AG04449 (cell line): ENCODE measurements around the gene WDSUB1.

Experiments
- CTCF ChIA-PET: fragments of 350-600 bp; formaldehyde crosslinking; extraction: SDS; loops from one replicate; lab custom pipeline; 2021; ENCODE audit warnings: antibody characterized with exemption; lab: Yijun Ruan, JAX
- POLR2A ChIA-PET: fragments of 400-600, 350-600 bp; formaldehyde crosslinking; extraction: SDS; loops from one replicate; lab custom pipeline; 2020; ENCODE audit warnings: antibody characterized with exemption, inconsistent platforms; lab: Yijun Ruan, JAX
- DNase-seq: peaks from one replicate; pipeline ENCODE4 v3.0.0-alpha.2; 2010; ENCODE audit warnings: low read depth, low spot score
- H3K4me3 ChIP-seq: 2 replicates; pipeline ENCODE4 v1.5.1; 2011; ENCODE audit warnings: low read depth, mild to moderate bottlenecking, control low read depth, low read length
- TF ChIP-seq, protein P1 (sequence below): IDR thresholded peaks from one replicate; pipeline ENCODE4 v1.5.1; 2011; ENCODE audit warnings: mild to moderate bottlenecking, moderate library complexity, low read length, control low read depth, inconsistent platforms; ENCODE audit not compliant: insufficient read depth; ENCODE audit errors: missing control alignments

WDSUB1 gene

DNA sequence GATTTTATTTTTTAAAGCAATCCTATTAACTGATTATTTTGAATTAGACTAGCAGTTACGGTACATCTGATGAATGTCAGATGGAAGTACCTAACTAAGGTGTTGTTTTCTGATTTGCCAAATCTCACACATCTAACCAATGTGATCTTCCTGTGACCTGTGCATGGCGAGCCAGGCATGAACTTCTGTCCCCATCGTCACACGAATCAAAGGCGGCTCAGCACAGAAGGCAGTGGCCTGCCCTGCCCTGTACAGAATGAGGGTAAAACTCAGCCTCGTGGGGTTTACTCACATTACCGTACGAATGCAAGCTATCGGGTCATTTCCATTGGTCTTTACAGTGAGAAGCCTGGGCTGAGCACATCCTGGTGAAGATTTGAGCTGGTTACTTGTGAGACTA is 87.3 kb downstream of the WDSUB1 start:
- CTCF ChIA-PET = interaction anchor here (1.4 to 2.2 kb wide), 4 partner anchors 12 to 44 kb away, joined by 3 to 8 read pairs (median 6); no protein-coding TSS in a partner anchor

DNA sequence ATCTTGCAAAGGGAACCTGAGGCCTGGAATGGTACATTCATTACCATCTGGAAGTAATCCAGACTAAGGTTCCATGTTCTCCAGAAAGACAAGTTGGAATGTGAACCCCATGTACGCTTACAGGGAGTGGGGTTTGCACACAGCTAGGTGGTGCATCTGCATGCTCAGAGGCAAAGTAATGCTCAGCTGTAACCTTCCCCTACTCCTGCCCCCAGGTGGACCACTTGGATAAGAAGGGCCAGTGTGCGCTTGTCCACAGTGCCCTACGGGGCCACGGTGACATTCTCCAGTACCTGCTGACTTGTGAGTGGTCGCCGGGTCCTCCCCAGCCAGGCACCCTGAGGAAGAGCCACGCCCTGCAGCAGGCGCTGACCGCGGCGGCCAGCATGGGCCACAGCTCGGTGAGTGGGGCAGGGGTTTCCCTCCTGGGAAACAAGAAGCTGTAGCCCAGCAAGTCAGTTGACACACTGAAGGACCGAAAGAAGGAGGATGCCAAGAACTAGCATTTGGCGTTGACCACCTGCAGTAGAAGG is 90.0 kb downstream of the WDSUB1 start:
- ChIA-PET POLR2A (no interaction called here), CTCF (interaction anchor here (1.7 kb wide), 1 partner anchor 11 kb away, joined by 6 read pairs; no protein-coding TSS in a partner anchor)
- TF ChIP-seq, protein P1, sequence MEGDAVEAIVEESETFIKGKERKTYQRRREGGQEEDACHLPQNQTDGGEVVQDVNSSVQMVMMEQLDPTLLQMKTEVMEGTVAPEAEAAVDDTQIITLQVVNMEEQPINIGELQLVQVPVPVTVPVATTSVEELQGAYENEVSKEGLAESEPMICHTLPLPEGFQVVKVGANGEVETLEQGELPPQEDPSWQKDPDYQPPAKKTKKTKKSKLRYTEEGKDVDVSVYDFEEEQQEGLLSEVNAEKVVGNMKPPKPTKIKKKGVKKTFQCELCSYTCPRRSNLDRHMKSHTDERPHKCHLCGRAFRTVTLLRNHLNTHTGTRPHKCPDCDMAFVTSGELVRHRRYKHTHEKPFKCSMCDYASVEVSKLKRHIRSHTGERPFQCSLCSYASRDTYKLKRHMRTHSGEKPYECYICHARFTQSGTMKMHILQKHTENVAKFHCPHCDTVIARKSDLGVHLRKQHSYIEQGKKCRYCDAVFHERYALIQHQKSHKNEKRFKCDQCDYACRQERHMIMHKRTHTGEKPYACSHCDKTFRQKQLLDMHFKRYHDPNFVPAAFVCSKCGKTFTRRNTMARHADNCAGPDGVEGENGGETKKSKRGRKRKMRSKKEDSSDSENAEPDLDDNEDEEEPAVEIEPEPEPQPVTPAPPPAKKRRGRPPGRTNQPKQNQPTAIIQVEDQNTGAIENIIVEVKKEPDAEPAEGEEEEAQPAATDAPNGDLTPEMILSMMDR = no peak
- no peak for DNase-seq
- no peak overlapping the region for H3K4me3 ChIP-seq

More for the DNA sequence above, 87.3 kb downstream of the WDSUB1 start:
- DNase-seq = no peak
- POLR2A ChIA-PET = interaction anchor here (1.3 kb wide), 1 partner anchor 88 kb away, joined by 3 read pairs; no protein-coding TSS in a partner anchor
- TF ChIP-seq, protein P1 = no peak
- no peak overlapping the region for H3K4me3 ChIP-seq

DNA sequence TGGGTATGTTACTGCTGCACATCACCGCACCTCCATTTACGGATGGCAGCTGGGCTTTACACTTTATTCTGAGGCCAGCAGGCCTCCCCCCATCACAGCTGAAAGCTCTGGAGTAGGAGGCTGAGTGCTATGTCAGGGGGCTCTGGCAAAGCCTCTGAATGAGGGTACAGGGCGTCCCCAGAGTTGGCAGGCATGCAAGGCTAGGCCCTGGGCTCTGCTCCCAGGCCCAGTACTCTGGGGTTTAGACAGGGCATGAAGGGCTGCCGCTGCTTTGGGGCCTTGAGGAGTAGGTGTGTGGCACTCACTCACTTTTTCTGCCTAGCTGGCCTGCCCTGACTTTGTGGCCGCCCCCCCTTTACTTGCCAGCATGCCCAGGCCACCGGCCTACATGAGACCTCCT is 90.8 kb downstream of the WDSUB1 start:
- DNase-seq = no peak
- TF ChIP-seq, protein P1 = no peak
- CTCF ChIA-PET = interaction anchor here (1.7 kb wide), 1 partner anchor 10 kb away, joined by 6 read pairs; no protein-coding TSS in a partner anchor
- H3K4me3 ChIP-seq = no peak overlapping the region
- POLR2A ChIA-PET = no interaction called here

DNA sequence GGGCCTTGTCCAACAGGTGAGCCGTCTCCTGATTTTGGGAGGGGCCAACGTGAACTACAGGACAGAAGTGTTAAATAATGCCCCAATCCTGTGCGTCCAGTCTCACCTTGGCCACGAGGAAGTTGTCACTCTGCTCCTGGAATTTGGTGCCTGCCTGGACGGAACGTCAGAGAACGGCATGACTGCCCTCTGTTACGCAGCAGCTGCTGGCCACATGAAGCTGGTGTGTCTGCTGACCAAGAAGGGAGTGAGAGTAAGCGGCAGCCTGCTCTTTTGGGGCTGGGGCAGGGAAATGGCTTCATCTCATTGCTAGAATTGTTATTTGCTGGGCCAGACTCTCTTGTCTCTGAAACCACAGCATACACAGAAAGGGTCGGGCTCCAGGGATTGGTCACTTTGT is 92.3 kb downstream of the WDSUB1 start:
- CTCF ChIA-PET = no interaction called here
- TF ChIP-seq, protein P1 = no peak
- POLR2A ChIA-PET = no interaction called here
- no peak overlapping the region for H3K4me3 ChIP-seq
- no peak for DNase-seq

DNA sequence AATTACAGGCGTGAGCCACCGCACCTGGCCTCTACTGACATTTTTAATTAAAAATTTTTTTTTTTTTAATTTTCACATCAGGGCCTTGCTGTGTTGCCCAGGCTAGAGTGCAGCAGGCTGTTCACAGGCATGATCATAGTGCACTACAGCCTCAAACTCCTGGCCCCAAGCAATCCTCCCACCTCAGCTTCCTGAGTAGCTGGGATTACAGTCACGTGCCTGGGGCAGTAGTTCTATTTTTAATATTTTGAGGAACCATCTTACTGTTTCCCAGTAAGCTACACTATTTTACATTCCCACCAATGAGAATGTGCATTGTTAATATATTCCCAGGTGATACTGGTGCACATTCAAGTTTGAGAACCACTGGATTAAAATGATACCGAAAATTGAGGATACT is 92.7 kb downstream of the WDSUB1 start:
- no peak overlapping the region for H3K4me3 ChIP-seq
- POLR2A ChIA-PET = no interaction called here
- TF ChIP-seq, protein P1 = no peak
- no peak for DNase-seq
- CTCF ChIA-PET = no interaction called here

DNA sequence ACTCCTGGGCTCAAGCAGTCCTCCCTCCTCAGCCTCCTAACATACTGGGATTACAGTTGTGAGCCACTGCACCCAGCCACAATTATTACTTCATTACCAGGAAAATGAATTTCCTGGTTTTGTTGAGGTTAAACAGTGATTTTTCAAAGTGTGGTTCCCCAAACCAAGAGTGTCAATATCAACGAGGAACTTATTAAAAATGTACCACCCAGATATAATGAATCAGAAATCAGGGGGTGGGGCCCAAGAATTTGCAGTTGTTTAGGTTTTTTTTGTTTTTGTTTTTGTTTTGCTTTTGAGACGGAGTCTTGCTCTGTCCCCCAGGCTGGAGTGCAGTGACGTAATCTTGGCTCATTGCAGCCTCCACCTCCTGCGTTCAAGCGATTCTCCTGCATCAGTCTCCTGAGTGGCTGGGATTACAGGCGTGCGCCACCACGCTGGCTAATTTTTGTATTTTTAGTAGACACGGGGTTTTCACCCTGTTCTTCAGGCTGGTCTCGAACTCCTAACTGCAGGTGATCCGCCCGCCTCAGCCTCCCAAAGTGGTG is 94.1 kb downstream of the WDSUB1 start:
- TF ChIP-seq, protein P1 = no peak
- no peak overlapping the region for H3K4me3 ChIP-seq
- DNase-seq = no peak
- CTCF ChIA-PET = no interaction called here
- POLR2A ChIA-PET = no interaction called here
